ENCODE results near the gene CXorf66.

DNA sequence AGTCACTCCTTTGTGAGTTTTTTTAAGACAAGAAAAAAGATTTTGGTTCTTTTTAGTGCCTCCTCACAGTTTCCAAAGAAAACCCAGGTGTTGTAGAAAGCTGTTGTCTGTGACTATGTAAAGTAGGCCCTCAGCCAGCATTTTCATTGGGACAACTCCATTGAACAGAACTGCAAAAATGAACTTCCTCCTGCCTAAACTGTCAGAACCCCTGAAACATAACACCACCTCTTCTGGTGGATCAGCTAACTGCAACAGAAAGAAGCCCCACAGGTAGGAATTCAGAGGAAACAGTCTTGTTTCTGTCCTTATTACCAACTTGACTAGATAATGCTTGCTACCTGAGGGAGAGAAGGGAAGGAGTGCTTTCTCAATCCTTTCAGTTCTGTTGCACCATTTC, 29.1 kb downstream of the CXorf66 start:
- TF ChIP-seq CTCF (IDR thresholded peaks at IDR 0.05) (no peak), POLR2A (IDR thresholded peaks at IDR 0.05) (no peak)

All from heart left ventricle (tissue), 13 donors.